Right lung (tissue), 5 donors: ENCODE measurements around the gene PNMT. TPM values are rescaled to one million over a fixed set of nuclear protein-coding genes. Genes with fewer than 3 reads are reported as not detected.
"Not testable (repeated sequence)": the region's sequence is repeated elsewhere in the genome, so short reads cannot be mapped to it uniquely, and the experiment has no call there.

Experiments
- DNase-seq, 2 donors: peaks; one replicate each; pipeline ENCODE4 v3.0.0-alpha.2; 2013
- polyA plus RNA-seq, 5 donors: library from polyadenylated mRNA; unstranded; fragments of 120-200 nt; gene quantifications; one replicate each; pipeline versions ENCODE4 v1.2.1 to v1.2.3, GENCODE V29; 2013; ENCODE audit warnings: inconsistent platforms in 1 of 5, low replicate concordance in 1 of 5; ENCODE audit not compliant: insufficient read length in 5 of 5, insufficient read depth in 1 of 5

Gene PNMT
- polyA plus RNA-seq, 5 donors: 1.1 to 2.6 (median 2.1) TPM

DNA sequence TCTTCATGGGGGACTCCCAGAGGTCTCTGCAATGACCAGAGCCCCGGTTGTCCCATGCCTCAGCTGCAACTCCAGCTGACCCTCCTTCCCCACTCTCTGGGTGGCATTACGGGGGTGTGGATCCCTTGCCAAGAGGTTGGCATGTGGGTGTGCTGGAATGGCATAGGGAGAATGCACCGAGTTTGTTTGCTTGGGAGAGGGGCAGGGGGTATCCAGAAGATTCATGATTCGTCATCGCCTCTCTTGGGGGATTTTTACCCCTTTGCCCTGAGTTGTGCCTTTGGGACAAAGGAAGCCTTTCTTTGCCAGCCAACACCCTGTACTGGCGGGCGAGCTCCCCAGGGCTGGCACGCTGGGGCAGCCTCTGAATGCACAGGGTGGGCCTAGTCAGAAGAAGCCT lies 38.1 kb downstream of the PNMT start:
- no peak for DNase-seq

DNA sequence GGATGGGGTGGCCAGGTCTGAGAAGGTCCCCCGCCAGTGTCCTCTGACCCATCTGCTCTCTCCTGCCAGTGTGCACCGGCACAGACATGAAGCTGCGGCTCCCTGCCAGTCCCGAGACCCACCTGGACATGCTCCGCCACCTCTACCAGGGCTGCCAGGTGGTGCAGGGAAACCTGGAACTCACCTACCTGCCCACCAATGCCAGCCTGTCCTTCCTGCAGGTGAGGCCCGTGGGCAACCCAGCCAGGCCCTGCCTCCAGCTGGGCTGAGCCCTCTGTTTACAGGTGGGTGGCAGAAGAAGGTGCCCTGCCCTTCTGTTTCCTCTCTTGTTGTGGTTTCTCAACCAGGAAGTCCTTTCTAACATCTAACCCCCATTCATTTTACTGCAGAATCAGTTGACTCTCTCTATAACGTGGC lies 38.7 kb downstream of the PNMT start:
- DNase-seq: no peak

DNA sequence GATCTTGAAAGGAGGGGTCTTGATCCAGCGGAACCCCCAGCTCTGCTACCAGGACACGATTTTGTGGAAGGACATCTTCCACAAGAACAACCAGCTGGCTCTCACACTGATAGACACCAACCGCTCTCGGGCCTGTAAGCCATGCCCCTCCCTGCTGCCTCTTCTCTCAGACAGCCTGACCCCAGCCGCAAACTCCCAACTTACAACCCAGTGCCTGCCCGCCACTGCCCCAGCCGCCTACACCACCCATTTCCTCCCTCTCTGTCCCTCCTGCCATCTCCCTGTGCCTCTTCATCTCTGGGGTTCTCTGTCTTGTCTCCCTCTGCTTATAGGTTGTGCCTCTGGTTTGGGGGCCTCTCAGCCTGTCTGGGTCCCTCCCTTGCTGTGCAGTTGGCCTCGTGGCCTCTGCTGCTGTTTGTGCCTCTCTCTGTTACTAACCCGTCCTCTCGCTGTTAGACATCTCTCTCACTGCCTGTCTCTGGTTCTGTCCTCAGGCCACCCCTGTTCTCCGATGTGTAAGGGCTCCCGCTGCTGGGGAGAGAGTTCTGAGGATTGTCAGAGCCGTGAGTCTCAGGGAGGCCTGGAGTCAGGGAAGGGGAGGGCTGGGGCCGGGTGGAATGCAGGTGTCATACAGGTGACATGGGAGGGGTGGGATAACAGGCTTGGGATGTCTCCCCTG lies 41.2 kb downstream of the PNMT start:
- no peak for DNase-seq

DNA sequence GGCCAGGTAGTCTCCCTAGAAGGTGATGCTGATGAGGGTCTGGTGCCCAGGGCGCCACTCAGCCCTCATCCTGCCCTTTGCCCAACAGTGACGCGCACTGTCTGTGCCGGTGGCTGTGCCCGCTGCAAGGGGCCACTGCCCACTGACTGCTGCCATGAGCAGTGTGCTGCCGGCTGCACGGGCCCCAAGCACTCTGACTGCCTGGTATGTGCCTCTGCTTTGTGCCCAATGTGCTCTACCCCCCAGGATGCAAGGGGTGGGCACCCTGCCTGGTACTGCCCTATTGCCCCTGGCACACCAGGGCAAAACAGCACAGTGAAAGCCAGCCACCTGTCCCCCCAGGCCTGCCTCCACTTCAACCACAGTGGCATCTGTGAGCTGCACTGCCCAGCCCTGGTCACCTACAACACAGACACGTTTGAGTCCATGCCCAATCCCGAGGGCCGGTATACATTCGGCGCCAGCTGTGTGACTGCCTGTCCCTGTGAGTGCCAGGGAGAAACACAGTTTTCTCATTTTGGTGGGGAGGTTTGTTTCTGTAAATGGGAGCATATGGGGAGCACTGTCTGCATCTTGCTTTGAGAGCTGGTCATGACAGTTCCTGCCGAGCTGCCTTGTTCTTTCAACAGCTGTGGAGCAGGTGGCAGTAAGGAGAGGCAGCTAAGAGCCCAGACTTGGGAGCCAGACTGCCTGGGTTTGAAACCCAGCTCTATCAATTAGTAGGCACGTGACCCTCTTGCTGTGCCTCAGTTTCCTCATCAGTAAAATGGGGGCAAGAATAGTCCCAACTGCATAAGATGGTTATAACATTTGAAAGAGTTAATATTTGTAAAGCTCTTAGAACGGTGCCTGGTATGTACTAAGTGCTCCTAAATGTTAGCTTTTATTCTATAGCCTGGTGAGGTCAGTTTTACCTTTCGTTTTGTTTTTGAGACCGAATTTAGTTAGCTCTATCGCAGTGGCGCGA lies 42.0 kb downstream of the PNMT start:
- DNase-seq: no peak

DNA sequence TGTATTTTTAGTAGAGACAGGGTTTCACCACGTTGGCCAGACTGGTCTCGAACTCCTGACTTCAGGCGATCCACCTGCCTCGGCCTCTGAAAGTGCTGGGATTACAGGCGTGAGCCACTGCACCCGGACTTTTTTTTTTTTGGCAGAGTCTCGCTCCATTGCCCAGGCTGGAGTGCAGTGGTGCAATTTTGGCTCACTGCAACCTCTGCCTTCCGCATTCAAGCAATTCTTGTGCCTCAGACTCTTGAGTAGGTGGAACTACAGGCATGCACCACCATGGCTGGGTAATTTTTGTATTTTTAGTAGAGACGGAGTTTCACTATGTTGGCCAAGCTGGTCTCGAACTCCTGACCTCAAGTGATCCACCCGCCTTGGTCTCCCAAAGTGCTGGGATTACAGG lies 42.8 kb downstream of the PNMT start:
- DNase-seq: not testable (repeated sequence)

DNA sequence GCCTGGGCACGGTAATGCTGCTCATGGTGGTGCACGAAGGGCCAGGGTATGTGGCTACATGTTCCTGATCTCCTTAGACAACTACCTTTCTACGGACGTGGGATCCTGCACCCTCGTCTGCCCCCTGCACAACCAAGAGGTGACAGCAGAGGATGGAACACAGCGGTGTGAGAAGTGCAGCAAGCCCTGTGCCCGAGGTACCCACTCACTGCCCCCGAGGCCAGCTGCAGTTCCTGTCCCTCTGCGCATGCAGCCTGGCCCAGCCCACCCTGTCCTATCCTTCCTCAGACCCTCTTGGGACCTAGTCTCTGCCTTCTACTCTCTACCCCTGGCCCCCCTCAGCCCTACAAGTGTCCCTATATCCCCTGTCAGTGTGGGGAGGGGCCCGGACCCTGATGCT lies 43.6 kb downstream of the PNMT start:
- DNase-seq: no peak

DNA sequence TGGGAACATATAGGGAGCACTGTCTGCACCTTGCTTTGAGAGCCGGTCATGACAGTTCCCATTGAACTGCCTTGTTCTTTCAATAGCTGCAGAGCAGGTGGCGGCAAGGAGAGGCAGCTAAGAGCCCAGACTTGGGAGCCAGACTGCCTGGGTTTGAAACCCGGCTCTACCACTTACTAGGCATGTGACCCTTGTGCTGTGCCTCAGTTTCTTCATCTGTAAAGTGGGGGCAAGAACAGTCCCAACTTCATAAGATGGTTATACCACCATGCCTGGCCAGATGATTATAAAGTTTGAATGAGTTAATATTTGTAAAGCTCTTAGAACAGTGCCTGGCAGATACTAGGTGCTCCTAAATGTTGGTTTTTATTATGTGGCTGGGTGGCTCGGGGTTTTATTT lies 46.0 kb downstream of the PNMT start:
- no peak for DNase-seq

DNA sequence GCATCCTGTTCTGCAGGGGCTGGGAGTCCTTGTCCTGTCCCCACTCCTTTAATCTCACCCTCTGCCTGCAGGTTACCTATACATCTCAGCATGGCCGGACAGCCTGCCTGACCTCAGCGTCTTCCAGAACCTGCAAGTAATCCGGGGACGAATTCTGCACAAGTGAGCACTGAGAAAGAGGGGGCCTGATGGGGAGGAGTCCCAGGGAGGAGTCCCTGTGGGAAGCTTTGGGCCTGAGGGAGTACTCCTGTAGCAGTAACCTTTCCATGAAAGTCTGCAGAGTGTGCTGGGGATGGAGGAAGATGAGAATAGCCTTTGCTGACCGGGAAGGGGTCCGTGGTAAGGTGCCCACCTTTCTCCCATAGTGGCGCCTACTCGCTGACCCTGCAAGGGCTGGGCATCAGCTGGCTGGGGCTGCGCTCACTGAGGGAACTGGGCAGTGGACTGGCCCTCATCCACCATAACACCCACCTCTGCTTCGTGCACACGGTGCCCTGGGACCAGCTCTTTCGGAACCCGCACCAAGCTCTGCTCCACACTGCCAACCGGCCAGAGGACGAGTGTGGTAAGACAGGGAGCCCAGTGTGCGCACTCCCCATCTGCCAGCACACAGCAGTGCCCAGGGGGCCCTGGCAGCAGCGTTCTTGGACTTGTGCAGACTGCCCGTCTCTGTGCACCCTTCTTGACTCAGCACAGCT lies 47.3 kb downstream of the PNMT start:
- DNase-seq: no peak

DNA sequence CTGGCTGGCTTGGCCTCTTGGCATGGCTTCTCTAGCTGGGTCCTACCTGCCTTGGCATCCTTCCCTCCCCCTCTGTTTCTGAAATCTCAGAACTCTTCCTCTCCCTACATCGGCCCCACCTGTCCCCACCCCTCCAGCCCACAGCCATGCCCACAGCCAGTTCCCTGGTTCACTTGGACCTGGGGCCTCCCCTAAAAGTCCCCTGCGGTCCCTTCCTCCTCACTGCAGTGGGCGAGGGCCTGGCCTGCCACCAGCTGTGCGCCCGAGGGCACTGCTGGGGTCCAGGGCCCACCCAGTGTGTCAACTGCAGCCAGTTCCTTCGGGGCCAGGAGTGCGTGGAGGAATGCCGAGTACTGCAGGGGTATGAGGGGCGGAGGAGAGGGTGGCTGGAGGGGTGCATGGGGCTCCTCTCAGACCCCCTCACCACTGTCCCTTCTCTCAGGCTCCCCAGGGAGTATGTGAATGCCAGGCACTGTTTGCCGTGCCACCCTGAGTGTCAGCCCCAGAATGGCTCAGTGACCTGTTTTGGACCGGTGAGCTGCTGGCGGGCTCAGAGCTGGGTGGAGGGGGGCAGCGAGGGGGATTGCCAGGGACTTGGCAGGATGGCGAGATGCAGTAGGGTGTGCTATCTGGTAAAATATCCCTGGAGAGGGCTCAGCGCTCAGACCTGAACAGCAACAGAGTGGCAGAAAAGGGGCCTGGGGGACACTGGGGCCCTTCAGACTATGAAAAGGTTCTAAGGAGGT lies 48.0 kb downstream of the PNMT start:
- no peak for DNase-seq

DNA sequence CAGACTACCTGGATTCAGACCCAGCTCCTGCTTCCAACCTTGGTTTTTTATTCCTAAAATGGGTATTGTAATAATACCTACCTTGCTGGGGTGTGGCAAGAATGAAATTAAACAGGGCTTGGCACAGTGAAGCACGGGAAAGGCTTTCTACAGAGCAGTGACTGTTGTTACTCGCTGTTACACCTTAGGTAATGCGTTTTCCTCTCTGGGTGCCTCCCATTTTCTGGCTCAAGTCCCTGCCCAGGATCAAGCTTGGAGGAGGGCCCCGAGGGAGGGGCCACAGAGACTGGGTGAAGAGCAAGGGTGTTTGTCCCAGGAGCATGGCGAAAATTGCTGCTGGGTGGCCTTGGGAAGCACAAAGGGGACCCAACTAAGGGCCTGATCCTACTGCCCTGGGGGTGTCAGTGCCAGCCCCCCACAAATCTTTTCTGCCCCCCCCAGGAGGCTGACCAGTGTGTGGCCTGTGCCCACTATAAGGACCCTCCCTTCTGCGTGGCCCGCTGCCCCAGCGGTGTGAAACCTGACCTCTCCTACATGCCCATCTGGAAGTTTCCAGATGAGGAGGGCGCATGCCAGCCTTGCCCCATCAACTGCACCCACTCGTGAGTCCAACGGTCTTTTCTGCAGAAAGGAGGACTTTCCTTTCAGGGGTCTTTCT lies 48.8 kb downstream of the PNMT start:
- no peak for DNase-seq

DNA sequence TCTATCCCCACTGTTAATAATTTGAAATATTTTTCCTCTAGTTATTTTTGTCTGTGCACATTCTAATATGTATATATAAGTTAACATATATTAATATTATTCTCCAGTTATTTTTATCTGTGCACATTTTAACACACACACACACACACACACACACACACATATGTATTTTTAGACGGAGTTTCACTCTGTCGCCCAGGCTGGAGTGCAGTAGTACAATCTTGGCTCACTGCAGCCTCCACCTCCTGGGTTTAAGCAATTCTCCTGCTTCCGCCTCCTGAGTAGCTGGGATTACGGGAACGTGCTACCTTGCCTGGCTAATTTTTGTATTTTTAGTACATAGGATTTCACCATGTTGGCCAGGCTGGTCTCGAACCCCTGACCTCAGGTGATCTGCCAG lies 49.4 kb downstream of the PNMT start:
- DNase-seq: no peak

DNA sequence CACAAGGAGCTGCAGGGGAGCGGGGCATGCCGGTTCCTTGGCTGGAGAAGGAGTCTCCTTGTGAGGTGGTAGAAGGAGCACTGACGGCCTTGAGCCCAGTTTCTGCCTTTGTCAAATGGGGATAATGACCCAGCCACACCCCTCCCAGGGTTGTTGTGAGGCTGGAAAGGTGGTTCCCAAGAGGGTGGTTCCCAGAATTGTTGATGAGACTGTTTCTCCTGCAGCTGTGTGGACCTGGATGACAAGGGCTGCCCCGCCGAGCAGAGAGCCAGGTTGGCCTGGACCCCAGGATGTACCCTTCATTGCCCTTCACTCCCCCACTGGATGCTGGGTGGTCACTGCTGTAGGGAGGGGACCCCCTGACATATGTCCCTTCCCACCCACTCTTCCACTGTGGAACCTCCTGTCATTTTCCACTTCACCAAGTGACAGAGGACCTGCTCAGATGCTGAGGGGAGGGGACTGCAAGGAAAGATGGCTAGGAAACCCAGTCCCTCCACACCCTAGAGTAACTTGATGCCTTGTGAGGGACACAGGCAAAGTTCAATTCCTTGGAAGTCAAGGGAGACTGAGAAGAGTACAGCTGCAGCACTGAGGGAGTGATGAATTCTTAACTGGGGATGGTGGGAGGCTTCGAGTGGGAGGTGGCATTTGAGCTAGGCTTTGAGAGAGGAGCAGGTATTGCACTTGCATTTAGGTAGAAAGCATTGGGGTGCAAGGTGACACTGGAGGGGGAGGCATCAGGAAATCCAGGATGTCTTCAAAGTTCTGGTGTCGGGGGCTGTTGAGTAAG lies 51.5 kb downstream of the PNMT start:
- DNase-seq: no peak

Other genes with a start within 250 kb of the PNMT start
- 10 to 100 TPM; 38.8 to 60.2 (median 57.2) TPM for gene MED1, start 217.2 kb upstream of the PNMT start, polyA plus RNA-seq
- gene CDK12, start 207.0 kb upstream of the PNMT start, polyA plus RNA-seq: 10 to 100 TPM; 47.3 to 74.0 (median 72.8) TPM
- under 1 TPM in 4 of 5 donors, not detected in 1; 0.03 to 0.08 (median 0.04) TPM for gene NEUROD2, start 60.5 kb upstream of the PNMT start, polyA plus RNA-seq
- 10 to 100 TPM; 48.3 to 68.1 (median 60.1) TPM for gene PPP1R1B, start 41.5 kb upstream of the PNMT start, polyA plus RNA-seq
- gene STARD3, start 31.3 kb upstream of the PNMT start, polyA plus RNA-seq: 10 to 100 TPM; 44.5 to 62.7 (median 58.2) TPM
- 10 to 100 TPM in 1 of 5 donors, 1 to 10 TPM in 4; 1.0 to 14.8 (median 1.8) TPM for gene TCAP, start 3.1 kb upstream of the PNMT start, polyA plus RNA-seq
- 10 to 100 TPM; 33.1 to 44.2 (median 39.4) TPM for gene PGAP3, start 19.6 kb downstream of the PNMT start, polyA plus RNA-seq
- 100 to 1,000 TPM in 2 of 5 donors, 10 to 100 TPM in 3; 91.5 to 123 (median 99.0) TPM for gene ERBB2, start 31.6 kb downstream of the PNMT start, polyA plus RNA-seq
- 10 to 100 TPM; 21.1 to 31.3 (median 24.0) TPM for gene MIEN1, start 62.1 kb downstream of the PNMT start, polyA plus RNA-seq
- gene GRB7, start 69.5 kb downstream of the PNMT start, polyA plus RNA-seq: 10 to 100 TPM; 23.9 to 32.7 (median 28.0) TPM
- gene IKZF3, start 195.9 kb downstream of the PNMT start, polyA plus RNA-seq: 1 to 10 TPM; 1.1 to 1.8 (median 1.3) TPM
- gene ZPBP2, start 199.7 kb downstream of the PNMT start, polyA plus RNA-seq: not detected